Central memory CD4-positive, alpha-beta T cell (primary cell): ENCODE data around the gene KCNK1.

Experiments used
- DNase-seq: peaks from one replicate; pipeline ENCODE4 v3.0.0; 2022

KCNK1 gene

DNA sequence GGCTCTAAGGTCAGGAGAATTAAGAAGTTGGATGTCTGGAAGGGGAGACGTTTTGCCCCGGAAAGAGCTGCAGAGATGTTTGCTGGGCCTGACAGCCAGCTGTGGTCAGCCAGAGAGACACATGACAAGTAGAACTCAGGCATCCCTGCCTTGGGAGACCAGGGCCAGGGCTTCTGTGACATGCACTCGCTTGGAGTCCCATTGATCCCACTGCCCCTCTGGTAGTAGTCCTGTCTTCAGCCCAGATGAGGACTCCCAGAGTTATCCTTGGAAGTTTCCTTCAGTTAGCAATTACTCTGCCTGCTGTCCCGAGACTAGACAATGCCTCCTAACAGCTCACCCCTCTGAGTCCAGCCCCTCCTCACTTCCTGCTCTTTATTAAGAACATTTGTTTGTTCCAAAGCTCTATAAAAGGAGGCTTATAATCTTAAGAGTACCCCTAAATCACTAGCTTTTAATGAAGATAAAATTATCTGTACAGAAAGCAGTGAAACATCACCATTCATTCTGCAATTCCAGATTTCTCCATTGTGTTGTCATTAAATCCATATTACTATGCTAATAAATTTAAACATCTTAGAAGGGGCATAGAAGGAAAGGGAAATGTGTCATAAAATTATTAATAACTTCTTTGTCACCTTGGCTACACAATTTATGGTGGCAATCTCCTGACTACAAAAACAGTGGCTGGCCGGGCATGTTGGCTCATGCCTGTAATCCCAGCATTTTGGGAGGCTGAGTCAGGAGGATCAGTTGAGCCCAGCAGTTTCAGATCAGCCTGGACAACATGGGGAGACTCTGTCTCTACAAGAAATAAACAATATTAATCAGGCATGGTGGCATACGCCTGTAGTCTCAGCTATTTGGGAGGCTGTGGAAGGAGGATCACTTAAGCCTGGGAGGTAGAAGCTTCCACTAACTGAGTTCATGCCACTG, 94.2 kb downstream of the KCNK1 start:
- DNase-seq: no peak

DNA sequence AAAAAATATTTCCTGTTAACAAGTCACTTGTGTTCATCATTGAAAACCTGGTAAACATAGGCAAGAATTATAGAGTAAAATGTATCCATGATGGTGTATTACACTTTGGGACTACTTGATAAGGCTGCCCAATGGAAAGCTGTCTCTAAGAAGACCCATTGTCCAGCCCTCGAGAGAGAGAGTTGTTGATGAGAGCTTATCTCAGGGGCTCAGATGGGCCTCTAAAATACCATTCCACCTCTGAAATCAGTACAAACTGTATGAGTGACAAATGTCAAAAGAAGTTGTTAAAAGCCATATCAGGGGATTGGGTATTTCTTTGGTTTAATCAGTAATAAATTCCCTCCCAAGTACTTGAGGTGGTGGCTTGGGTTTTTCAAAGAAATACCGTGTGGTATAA, 96.1 kb downstream of the KCNK1 start:
- DNase-seq: no peak

DNA sequence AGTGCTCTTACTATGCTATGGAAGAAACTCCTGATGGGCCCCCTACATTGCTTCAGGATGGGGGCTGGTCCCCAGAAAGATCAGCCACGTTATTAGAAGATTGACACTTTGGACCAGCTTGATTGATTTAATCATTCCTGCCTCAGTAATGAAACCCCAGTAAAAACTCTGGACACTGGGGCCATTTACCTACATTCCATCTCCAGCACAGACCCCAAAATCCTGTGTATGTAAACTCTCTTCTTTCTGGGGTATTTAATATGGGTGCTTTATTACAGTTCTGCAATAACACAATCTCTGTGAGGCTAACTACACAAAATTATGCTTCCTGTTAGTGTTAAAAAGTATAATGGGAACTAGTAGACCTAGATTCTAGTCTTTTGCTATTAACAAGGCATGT, 96.6 kb downstream of the KCNK1 start:
- DNase-seq: no peak

- no peak for DNase-seq
These were observed 100.8 kb downstream of the KCNK1 start for GRCh38 chr1:233714631-233715217.

- DNase-seq: no peak
These were observed 104.2 kb downstream of the KCNK1 start for GRCh38 chr1:233718057-233718456.

DNA sequence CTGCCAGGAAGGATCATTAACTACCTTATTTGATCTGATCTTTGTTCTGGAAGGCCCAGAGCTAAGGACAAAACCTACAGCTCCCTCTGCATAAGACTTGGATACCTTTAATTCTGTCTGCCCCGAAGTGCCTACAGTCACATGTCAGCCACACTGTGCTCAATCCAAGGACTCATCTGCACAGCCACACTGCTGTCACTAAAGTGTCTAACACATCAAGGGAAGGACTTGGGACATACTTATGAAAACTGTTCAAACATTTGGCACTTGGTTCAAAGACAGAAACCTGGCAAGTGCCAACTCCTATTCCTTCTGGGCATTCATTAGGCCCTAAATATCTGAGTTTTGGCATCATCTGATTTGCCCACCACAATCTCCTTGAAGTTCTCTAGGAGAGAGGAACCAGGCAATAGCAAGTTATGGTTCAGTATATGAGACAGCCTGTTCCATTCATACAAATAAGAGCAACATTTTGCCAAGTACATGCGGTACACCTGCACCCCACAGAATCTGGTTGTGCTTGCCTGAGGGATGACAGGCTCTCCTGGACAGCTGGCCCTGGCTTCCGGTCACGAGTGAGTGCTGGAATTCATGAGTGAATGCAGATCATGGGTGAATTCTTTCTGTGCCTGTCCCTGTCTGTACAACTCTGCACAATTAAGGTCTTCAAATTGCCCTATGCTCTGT, 105.9 kb downstream of the KCNK1 start:
- no peak for DNase-seq

DNA sequence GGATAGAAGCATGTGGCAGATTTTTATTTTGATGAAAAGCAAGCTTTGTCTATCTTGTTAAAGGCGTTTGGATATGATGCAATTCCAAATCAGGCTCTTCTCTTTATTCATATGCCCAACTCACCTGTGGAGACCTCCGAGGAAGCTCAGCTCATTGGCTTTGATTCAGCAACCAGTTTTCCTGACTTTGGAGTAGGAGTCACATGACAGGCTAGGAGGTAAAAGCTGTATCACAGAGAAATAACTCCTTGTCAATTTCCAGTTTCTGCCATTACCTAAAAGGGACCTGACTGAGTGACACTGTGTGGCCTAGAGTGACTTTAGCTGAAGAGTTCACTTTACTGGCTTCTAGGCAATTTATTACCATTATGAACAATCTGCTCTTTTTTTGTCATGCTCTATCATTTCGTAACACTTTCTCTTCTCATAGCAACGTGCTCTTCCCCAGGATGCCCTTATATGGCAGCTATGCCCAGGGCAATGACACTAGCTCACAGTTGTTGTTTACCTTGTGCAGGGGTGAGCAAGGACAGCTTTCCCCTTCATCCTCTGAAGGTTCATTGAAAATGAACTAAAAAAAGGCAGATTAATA, 107.2 kb downstream of the KCNK1 start:
- no peak for DNase-seq
